Panc1 (cell line): ENCODE data around the gene TBC1D22B. TPM values are rescaled to one million over a fixed set of nuclear protein-coding genes. Genes with fewer than 3 reads are reported as not detected.

ENCODE experiments used
- ATAC-seq: fragments of 200-7000 bp; cut with Tn5 transposase; 2 replicates; pipeline ENCODE4 v1.9.1; 2020; ENCODE audit warnings: mild to moderate bottlenecking, moderate library complexity
- BruUV-seq: library from RNA; stranded (reverse); fragments of 400-500 nt; replicated peaks from 2 replicates; lab custom pipeline; 2021; lab: Mats Ljungman, UMichigan
- CTCF ChIA-PET: fragments of 300-600 bp; sonication (Branson Sonifier 250); formaldehyde crosslinking; loops from one replicate; lab custom pipeline; 2022; ENCODE audit warnings: antibody characterized with exemption; lab: Charles Lee
- POLR2A ChIA-PET: fragments of 300-600 bp; sonication (Branson Sonifier 250); formaldehyde crosslinking; loops from one replicate; lab custom pipeline; 2022; ENCODE audit warnings: antibody characterized with exemption; lab: Charles Lee
- DNase-seq: peaks from one replicate; pipeline ENCODE4 v3.0.0-alpha.2; 2010; ENCODE audit warnings: low read depth, low spot score
- H3K27ac ChIP-seq: 2 replicates; pipeline ENCODE4 v1.5.1; 2011; ENCODE audit warnings: mild to moderate bottlenecking, low read length, inconsistent platforms
- H3K27me3 ChIP-seq: fragments of 200-500 bp; sonication (Bioruptor generic); 2 replicates; pipeline ENCODE4 v1.6.0; 2014; ENCODE audit warnings: low read length, inconsistent platforms; ENCODE audit not compliant: control insufficient read depth, insufficient read depth
- H3K36me3 ChIP-seq: fragments of 200-500 bp; sonication (Bioruptor generic); 2 replicates; pipeline ENCODE4 v1.5.1; 2014; ENCODE audit warnings: inconsistent platforms, mild to moderate bottlenecking, low read length, moderate library complexity; ENCODE audit not compliant: control insufficient read depth, insufficient read depth
- H3K4me1 ChIP-seq: 2 replicates; pipeline ENCODE4 v1.5.1; 2011; ENCODE audit warnings: inconsistent platforms, mild to moderate bottlenecking, low read length, moderate library complexity; ENCODE audit not compliant: control insufficient read depth, insufficient read depth
- H3K4me3 ChIP-seq, 2 experiments: 2 replicates each; pipeline ENCODE4 v1.5.1; 2011 to 2012; ENCODE audit warnings: low read depth in 2 of 2, low read length in 2 of 2, mild to moderate bottlenecking in 2 of 2, inconsistent platforms in 1 of 2, moderate library complexity in 1 of 2
- H3K9me3 ChIP-seq: fragments of 200-500 bp; sonication (Bioruptor generic); 2 replicates; pipeline ENCODE4 v1.5.1; 2014; ENCODE audit warnings: low read depth, mild to moderate bottlenecking, inconsistent platforms, low read length, moderate library complexity; ENCODE audit not compliant: control insufficient read depth, insufficient read depth
- POLR2AphosphoS5 ChIP-seq: IDR thresholded peaks from 2 replicates; pipeline ENCODE4 v1.6.1; 2012; ENCODE audit warnings: mild to moderate bottlenecking, low read depth, low read length, moderate library complexity
- REST ChIP-seq, 2 experiments: IDR thresholded peaks; 2 replicates each; pipeline ENCODE4 v1.6.1; 2011 to 2012; ENCODE audit warnings: low read depth in 2 of 2, control low read depth in 1 of 2, low read length in 1 of 2, mild to moderate bottlenecking in 1 of 2, moderate library complexity in 1 of 2; ENCODE audit not compliant: insufficient read depth in 1 of 2
- SIN3A ChIP-seq: IDR thresholded peaks from 2 replicates; pipeline ENCODE4 v1.6.1; 2012; ENCODE audit warnings: low read depth, mild to moderate bottlenecking, low read length, moderate library complexity, borderline replicate concordance; ENCODE audit not compliant: insufficient read depth
- TCF7L2 ChIP-seq: IDR thresholded peaks from 2 replicates; pipeline ENCODE4 v1.6.1; 2011; ENCODE audit warnings: mild to moderate bottlenecking, low read depth, low read length, inconsistent platforms
- in situ Hi-C: cut with HindIII; loops from 2 replicates; pipeline ENCODE4 v1.10.0; 2016; ENCODE audit warnings: low sequenced_read_pairs, low pct_unique_long_range_greater_than_20kb
- intact Hi-C: fragments of 100-400 bp; cut with micrococcal nuclease; formaldehyde crosslinking; loops from one replicate; pipeline ENCODE4 v1.10.0; 2022; ENCODE audit not compliant: unreplicated experiment
- total RNA-seq: library from RNA; stranded (reverse); gene quantifications from one replicate; pipeline ENCODE4 v1.2.1, GENCODE V29; 2021; ENCODE audit not compliant: unreplicated experiment
- TF ChIP-seq, protein P1 (sequence below): fragments of 450-650 bp; IDR thresholded peaks from 2 replicates; pipeline ENCODE4 v1.5.1; 2017; ENCODE audit warnings: mild to moderate bottlenecking

TBC1D22B gene
- total RNA-seq, 1 experiment from 2014 or later, result 13.0 TPM

GRCh38 chr6:37366910-37367309, 109.3 kb downstream of the TBC1D22B start:
- in situ Hi-C loops (no loop called here), intact Hi-C loops (no loop called here)
- TF ChIP-seq SIN3A, result no peak
- no peak for TF ChIP-seq POLR2AphosphoS5
- no peak for TF ChIP-seq TCF7L2
- TF ChIP-seq REST (IDR thresholded peaks at IDR 0.05; ENCODE audit: insufficient read depth in 1 of 2, low read depth in 2 of 2, low read length in 1 of 2), result no peak
- TF ChIP-seq, protein P1, sequence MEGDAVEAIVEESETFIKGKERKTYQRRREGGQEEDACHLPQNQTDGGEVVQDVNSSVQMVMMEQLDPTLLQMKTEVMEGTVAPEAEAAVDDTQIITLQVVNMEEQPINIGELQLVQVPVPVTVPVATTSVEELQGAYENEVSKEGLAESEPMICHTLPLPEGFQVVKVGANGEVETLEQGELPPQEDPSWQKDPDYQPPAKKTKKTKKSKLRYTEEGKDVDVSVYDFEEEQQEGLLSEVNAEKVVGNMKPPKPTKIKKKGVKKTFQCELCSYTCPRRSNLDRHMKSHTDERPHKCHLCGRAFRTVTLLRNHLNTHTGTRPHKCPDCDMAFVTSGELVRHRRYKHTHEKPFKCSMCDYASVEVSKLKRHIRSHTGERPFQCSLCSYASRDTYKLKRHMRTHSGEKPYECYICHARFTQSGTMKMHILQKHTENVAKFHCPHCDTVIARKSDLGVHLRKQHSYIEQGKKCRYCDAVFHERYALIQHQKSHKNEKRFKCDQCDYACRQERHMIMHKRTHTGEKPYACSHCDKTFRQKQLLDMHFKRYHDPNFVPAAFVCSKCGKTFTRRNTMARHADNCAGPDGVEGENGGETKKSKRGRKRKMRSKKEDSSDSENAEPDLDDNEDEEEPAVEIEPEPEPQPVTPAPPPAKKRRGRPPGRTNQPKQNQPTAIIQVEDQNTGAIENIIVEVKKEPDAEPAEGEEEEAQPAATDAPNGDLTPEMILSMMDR, result no peak
- H3K27me3 ChIP-seq, result no peaks in the 10 kb centered on the region
- H3K4me3 ChIP-seq, result no peak overlapping the region
- no peaks in the 10 kb centered on the region for H3K36me3 ChIP-seq
- no peak overlapping the region for H3K27ac ChIP-seq
- ATAC-seq, result no peak
- H3K9me3 ChIP-seq, result no peaks in the 10 kb centered on the region
- H3K4me1 ChIP-seq, result no peaks in the 10 kb centered on the region
- ChIA-PET POLR2A (no interaction called here), CTCF (interaction anchor here (0.6 kb wide), 2 partner anchors 13 to 14 kb away, joined by 3 to 6 read pairs; no protein-coding TSS in a partner anchor)
- no peak for DNase-seq
- no TSS peak for BruUV-seq

DNA sequence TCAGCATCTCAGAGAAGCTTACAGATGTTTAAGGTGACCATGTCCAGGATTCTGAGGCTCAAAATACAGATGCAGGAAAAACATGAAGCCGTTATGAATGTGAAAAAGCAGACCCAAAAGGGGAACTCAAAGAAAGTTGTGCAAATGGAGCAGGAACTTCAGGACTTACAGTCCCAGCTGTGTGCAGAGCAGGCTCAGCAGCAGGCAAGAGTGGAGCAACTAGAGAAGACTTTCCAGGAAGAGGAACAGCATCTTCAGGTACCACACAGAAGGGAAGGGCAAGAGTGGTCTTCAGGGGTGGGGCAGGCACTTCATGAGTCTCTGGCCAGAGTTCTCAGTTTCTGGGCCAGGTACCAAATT, 111.4 kb downstream of the TBC1D22B start:
- Histone ChIP-seq H3K36me3 (no peaks in the 10 kb centered on the region), H3K27ac (no peak overlapping the region), H3K4me1 (no peaks in the 10 kb centered on the region), H3K27me3 (no peaks in the 10 kb centered on the region), H3K4me3 (no peak overlapping the region), H3K9me3 (no peaks in the 10 kb centered on the region)
- BruUV-seq, result no TSS peak
- TF ChIP-seq POLR2AphosphoS5 (no peak), TCF7L2 (no peak), SIN3A (no peak), REST (IDR thresholded peaks at IDR 0.05; ENCODE audit: insufficient read depth in 1 of 2, low read depth in 2 of 2, low read length in 1 of 2) (no peak)
- TF ChIP-seq, protein P1, result no peak
- in situ Hi-C loops (no loop called here), intact Hi-C loops (no loop called here)
- POLR2A ChIA-PET, result no interaction called here
- ATAC-seq, result no peak
- CTCF ChIA-PET, result no interaction called here
- DNase-seq, result no peak
